ENCODE data around the gene PUM2. TPM values are rescaled to one million over a fixed set of nuclear protein-coding genes. Genes with fewer than 3 reads are reported as not detected.
"Not testable (repeated sequence)": the region's sequence is repeated elsewhere in the genome, so short reads cannot be mapped to it uniquely, and the experiment has no call there.

PUM2 gene
- total RNA-seq, 2 donors from 2014 or later, result 107 to 144 TPM

- no peaks in the 10 kb centered on the region for H3K36me3 Mint-ChIP-seq
Measured at GRCh38 chr2:20378891-20379519, 28.4 kb upstream of the PUM2 start.

GRCh38 chr2:20378341-20378740 lies 27.7 kb upstream of the PUM2 start:
- no peak for ATAC-seq
- Mint-ChIP-seq H3K27me3 (peaks cover 8 to 13% of the 10 kb centered on the region in 2 donors), H3K4me3 (no peak overlapping the region), H3K36me3 (no peaks in the 10 kb centered on the region), H3K4me1 (ENCODE audit: low read depth in 2 of 2) (peaks cover 0 to 6% of the 10 kb centered on the region in 2 donors), H3K9me3 (no peaks in the 10 kb centered on the region), H3K27ac (no peak overlapping the region)
- DNase-seq (ENCODE audit: low spot score), result no peak

More at GRCh38 chr2:20378891-20379519, 28.4 kb upstream of the PUM2 start:
- peaks cover 0 to 6% of the 10 kb centered on the region in 2 donors for H3K4me1 Mint-ChIP-seq (ENCODE audit: low read depth in 2 of 2)
- peaks cover 8 to 13% of the 10 kb centered on the region in 2 donors for H3K27me3 Mint-ChIP-seq
- no peak for DNase-seq (ENCODE audit: low spot score)
- peak; percentile 64 to 66 for ATAC-seq
- H3K27ac Mint-ChIP-seq, result no peak overlapping the region
- H3K9me3 Mint-ChIP-seq, result no peaks in the 10 kb centered on the region
- H3K4me3 Mint-ChIP-seq, result no peak overlapping the region

DNA sequence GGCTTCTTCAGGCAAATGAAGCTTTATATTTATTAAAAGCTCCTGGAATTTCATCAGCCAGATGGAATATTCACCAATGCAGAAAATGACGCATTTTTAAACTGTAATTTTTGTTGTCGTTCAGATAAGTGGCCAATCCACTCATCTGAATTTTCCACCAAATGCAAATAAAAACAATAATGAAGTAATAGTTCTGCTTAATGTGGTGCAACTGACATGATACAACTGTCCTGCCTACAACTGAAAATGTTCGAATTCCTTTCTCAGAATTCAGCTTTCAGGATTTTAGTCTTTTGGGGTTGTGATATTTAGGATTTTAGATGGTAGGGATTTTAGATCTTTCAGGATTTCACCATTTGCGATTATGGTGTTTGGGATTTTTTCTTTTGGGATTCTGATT lies 27.1 kb upstream of the PUM2 start:
- Mint-ChIP-seq H3K27ac (no peak overlapping the region), H3K9me3 (no peaks in the 10 kb centered on the region), H3K4me1 (ENCODE audit: low read depth in 2 of 2) (no peaks in the 10 kb centered on the region), H3K4me3 (no peak overlapping the region), H3K36me3 (no peaks in the 10 kb centered on the region), H3K27me3 (peaks cover 8 to 10% of the 10 kb centered on the region in 2 donors)
- ATAC-seq (no peak), DNase-seq (ENCODE audit: low spot score) (no peak)

GRCh38 chr2:20374982-20375381 lies 24.3 kb upstream of the PUM2 start:
- H3K4me3 Mint-ChIP-seq, result not testable (repeated sequence)
- H3K27me3 Mint-ChIP-seq, result peaks cover 9 to 13% of the 10 kb centered on the region in 2 donors

GRCh38 chr2:20372896-20373640 lies 22.4 kb upstream of the PUM2 start:
- Mint-ChIP-seq H3K9me3 (no peaks in the 10 kb centered on the region), H3K27me3 (peaks cover 14 to 19% of the 10 kb centered on the region in 2 donors), H3K36me3 (peaks cover 4% of the 10 kb centered on the region), H3K4me1 (ENCODE audit: low read depth in 2 of 2) (peaks cover 0 to 9% of the 10 kb centered on the region in 2 donors), H3K27ac (no peak overlapping the region), H3K4me3 (no peak overlapping the region)
- ATAC-seq (no peak), DNase-seq (ENCODE audit: low spot score) (no peak)

More at GRCh38 chr2:20374982-20375381, 24.3 kb upstream of the PUM2 start:
- H3K4me1 Mint-ChIP-seq (ENCODE audit: low read depth in 2 of 2); H3K36me3 Mint-ChIP-seq; H3K9me3 Mint-ChIP-seq; DNase-seq (ENCODE audit: low spot score); H3K27ac Mint-ChIP-seq; ATAC-seq: not testable (repeated sequence)

GRCh38 chr2:20371323-20372025 lies 20.8 kb upstream of the PUM2 start:
- Mint-ChIP-seq H3K27ac (no peak overlapping the region), H3K9me3 (no peaks in the 10 kb centered on the region), H3K4me1 (ENCODE audit: low read depth in 2 of 2) (peaks cover 5 to 21% of the 10 kb centered on the region in 2 donors), H3K36me3 (peaks cover 8% of the 10 kb centered on the region), H3K27me3 (peaks cover 12 to 13% of the 10 kb centered on the region in 2 donors), H3K4me3 (no peak overlapping the region)
- DNase-seq (ENCODE audit: low spot score), result no peak
- ATAC-seq, result peak in 1 of 2 donors; percentile 28

DNA sequence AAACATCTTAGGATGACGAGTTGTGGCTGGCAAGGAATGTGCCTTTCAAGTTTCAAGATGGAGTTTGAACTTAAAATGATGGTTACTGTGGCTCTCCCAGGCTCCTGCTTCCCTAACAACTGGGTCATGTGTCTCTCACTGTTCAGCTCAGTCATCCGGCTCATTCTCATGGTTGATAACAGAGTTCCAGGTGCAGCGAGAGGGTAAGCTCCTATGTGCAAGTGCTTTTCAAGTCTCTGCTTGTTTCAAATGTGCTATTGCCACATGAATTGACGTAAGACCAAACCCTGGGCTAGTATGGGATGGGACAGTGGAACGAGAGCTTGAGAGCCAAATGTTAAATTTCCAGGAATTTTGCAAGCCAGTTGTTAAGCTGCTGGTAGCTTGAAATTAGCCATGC lies 19.5 kb upstream of the PUM2 start:
- Mint-ChIP-seq H3K27me3 (peaks cover 13 to 18% of the 10 kb centered on the region in 2 donors), H3K36me3 (peaks cover 8% of the 10 kb centered on the region), H3K27ac (no peak overlapping the region), H3K9me3 (no peaks in the 10 kb centered on the region), H3K4me1 (ENCODE audit: low read depth in 2 of 2) (peaks cover 15 to 34% of the 10 kb centered on the region in 2 donors), H3K4me3 (no peak overlapping the region)
- DNase-seq (ENCODE audit: low spot score), result no peak
- ATAC-seq, result no peak

DNA sequence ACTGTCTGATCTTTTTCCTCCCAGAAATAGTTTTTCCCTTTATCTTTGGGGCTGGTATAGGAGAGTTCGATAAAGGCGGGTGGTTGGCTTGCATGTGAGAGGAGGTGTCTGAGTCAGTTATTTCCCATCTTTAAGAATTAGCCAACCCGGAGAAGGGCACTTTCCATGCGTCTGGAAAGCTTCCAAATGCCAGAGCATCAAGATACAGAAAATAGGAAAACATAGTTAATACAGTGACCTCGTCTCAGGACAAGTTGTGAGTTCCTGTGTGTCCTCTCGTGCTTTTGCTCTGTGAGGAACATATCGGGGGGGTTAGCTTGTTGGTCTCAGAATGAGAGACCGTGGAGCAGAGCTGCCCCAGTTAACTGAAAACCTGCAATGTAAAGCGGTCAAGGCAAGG lies 18.7 kb upstream of the PUM2 start:
- H3K4me1 Mint-ChIP-seq (ENCODE audit: low read depth in 2 of 2), result peaks cover 16 to 38% of the 10 kb centered on the region in 2 donors
- no peaks in the 10 kb centered on the region for H3K9me3 Mint-ChIP-seq
- H3K27ac Mint-ChIP-seq, result peak overlapping the region in 1 of 2 donors; percentile 56
- H3K4me3 Mint-ChIP-seq, result no peak overlapping the region
- H3K27me3 Mint-ChIP-seq, result peaks cover 13 to 18% of the 10 kb centered on the region in 2 donors
- peaks cover 8% of the 10 kb centered on the region for H3K36me3 Mint-ChIP-seq
- ATAC-seq (no peak), DNase-seq (ENCODE audit: low spot score) (no peak)

DNA sequence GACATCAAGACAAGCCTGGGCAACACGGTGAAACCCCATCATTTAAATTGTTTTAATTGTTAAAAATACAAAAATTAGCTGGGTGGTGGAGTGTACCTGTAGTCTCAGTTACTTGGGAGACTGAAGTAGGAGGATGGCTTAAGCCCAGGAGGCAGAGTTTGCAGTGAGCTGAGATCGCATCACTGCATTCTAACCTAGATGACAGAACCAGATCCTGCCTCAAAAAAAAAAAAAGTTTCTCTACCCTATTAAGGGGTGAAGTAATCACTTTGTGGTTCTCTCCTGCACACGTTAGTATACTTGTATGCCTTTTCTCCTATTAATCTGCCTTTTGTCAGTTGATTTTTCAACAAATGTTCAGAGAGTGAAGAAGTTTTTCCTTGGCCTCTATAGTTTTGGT lies 18.1 kb upstream of the PUM2 start:
- no peak for DNase-seq (ENCODE audit: low spot score)
- Mint-ChIP-seq H3K9me3 (no peaks in the 10 kb centered on the region), H3K27me3 (peaks cover 13 to 18% of the 10 kb centered on the region in 2 donors), H3K4me1 (ENCODE audit: low read depth in 2 of 2) (peaks cover 16 to 38% of the 10 kb centered on the region in 2 donors), H3K27ac (peak overlapping the region in 1 of 2 donors; percentile 56), H3K36me3 (peaks cover 8% of the 10 kb centered on the region), H3K4me3 (no peak overlapping the region)
- no peak for ATAC-seq

DNA sequence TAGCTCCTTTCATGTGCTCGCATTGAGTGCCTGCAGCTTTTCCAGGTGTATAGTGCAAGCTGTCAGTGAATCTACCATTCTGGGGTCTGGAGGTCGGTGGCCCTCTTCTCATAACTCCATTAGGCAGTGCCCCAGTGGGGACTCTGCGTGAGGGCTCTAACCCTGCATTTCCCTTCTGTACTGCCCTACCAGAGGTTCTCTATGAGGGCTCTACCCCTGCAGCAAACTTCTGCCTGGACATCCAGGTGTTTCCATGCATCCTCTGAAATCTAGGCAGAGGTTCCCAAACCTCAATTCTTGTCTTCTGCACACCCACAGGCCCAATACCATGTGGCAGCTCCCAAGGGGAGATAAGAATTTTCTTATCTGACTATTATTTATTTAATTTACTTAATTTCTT lies 17.3 kb upstream of the PUM2 start:
- not testable (repeated sequence) for DNase-seq (ENCODE audit: low spot score); H3K9me3 Mint-ChIP-seq; ATAC-seq; H3K36me3 Mint-ChIP-seq
- peaks cover 16 to 38% of the 10 kb centered on the region in 2 donors for H3K4me1 Mint-ChIP-seq (ENCODE audit: low read depth in 2 of 2)
- H3K27ac Mint-ChIP-seq, result peak overlapping the region in 1 of 2 donors; percentile 90
- peaks cover 13 to 18% of the 10 kb centered on the region in 2 donors for H3K27me3 Mint-ChIP-seq
- H3K4me3 Mint-ChIP-seq, result peak overlapping the region; percentile 60

GRCh38 chr2:20366672-20367116 lies 16.1 kb upstream of the PUM2 start:
- Mint-ChIP-seq H3K27ac (peak overlapping the region; percentile 73 to 90), H3K27me3 (peaks cover 13 to 14% of the 10 kb centered on the region in 2 donors), H3K4me3 (peak overlapping the region; percentile 60), H3K36me3 (peaks cover 8% of the 10 kb centered on the region), H3K4me1 (ENCODE audit: low read depth in 2 of 2) (peaks cover 16 to 38% of the 10 kb centered on the region in 2 donors), H3K9me3 (no peaks in the 10 kb centered on the region)
- ATAC-seq, result peak; percentile 66 to 86
- no peak for DNase-seq (ENCODE audit: low spot score)

DNA sequence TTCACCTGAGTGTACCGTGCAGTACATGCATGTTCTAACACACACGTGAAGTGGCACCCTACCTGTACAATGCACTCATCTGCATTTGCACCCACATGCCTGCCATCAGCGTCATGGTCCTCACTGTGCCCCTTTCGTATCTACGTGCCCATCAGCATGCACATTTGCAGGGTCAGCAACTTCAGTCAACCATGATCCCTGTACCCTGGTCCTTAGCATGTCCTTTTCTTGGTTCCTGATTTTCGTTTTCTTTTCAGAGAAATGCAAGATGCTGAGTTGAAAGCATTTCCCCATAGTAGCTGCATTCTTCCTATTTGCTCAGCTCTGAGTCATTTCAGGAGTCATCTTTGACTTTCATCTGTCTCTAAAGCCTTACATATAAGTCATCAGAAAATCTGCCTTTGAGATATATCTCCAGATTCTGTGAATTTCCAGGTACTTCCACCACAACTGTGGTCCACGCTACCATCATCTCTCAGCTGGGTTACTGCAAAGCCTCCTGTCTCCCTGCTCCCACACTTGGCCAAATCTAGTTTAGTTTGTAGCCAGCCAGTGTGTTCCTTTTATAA lies 14.7 kb upstream of the PUM2 start:
- Mint-ChIP-seq H3K27me3 (peaks cover 13 to 14% of the 10 kb centered on the region in 2 donors), H3K36me3 (peaks cover 4% of the 10 kb centered on the region), H3K27ac (peak overlapping the region; percentile 73 to 90), H3K9me3 (no peaks in the 10 kb centered on the region), H3K4me3 (peak overlapping the region; percentile 65), H3K4me1 (ENCODE audit: low read depth in 2 of 2) (peaks cover 16 to 34% of the 10 kb centered on the region in 2 donors)
- no peak for DNase-seq (ENCODE audit: low spot score)
- ATAC-seq, result peak; percentile 82 to 83

- DNase-seq (ENCODE audit: low spot score) (no peak), ATAC-seq (no peak)
- Mint-ChIP-seq H3K9me3 (no peaks in the 10 kb centered on the region), H3K27me3 (peaks cover 0 to 9% of the 10 kb centered on the region in 2 donors), H3K4me3 (no peak overlapping the region), H3K4me1 (ENCODE audit: low read depth in 2 of 2) (peaks cover 16 to 34% of the 10 kb centered on the region in 2 donors), H3K27ac (peak overlapping the region in 1 of 2 donors; percentile 90), H3K36me3 (peaks cover 4% of the 10 kb centered on the region)
Measured at GRCh38 chr2:20363578-20363977, 12.9 kb upstream of the PUM2 start.

Measured in natural killer cell treated with Interleukin-12 subunit alpha and Interleukin-12 subunit beta and Interleukin-15 and Interleukin-18, amount 100 ng/mL, for 72 hours (primary cell).